Left ventricle myocardium inferior (tissue), 1 donor: Measurements from ENCODE around the gene KLRG1. TPM values are rescaled to one million over a fixed set of nuclear protein-coding genes. Genes with fewer than 3 reads are reported as not detected.

Experiments used
- DNase-seq: peaks from one replicate; pipeline ENCODE4 v3.0.0-alpha.2; 2020
- H3K27ac ChIP-seq: fragments of 200-600 bp; replicated peaks from 2 replicates; pipeline ENCODE4 v1.8.0; 2021
- H3K27me3 ChIP-seq: fragments of 200-600 bp; 2 replicates; pipeline ENCODE4 v1.8.0; 2021; ENCODE audit warnings: low read depth
- H3K36me3 ChIP-seq: fragments of 200-600 bp; 2 replicates; pipeline ENCODE4 v1.8.0; 2021
- H3K4me1 ChIP-seq: fragments of 200-600 bp; 2 replicates; pipeline ENCODE4 v1.8.0; 2021
- H3K4me3 ChIP-seq: fragments of 200-600 bp; 2 replicates; pipeline ENCODE4 v1.8.0; 2021; ENCODE audit warnings: mild to moderate bottlenecking, moderate library complexity
- H3K9me3 ChIP-seq: fragments of 200-600 bp; replicated peaks from 2 replicates; pipeline ENCODE4 v1.8.0; 2021
- intact Hi-C: fragments of 100-400 bp; cut with micrococcal nuclease; formaldehyde crosslinking; loops from one replicate; pipeline ENCODE4 v1.11.0; 2022
- total RNA-seq: library from RNA; stranded (reverse); fragmentation: NEBNext Ultra II Directional; extraction: Animal tissue kit (Norgen Biotek cat#: 25700); gene quantifications from one replicate; pipeline ENCODE4 v1.2.1, GENCODE V29; 2021
- TF ChIP-seq, protein P1 (sequence below): fragments of 200-600 bp; IDR thresholded peaks from 2 replicates; pipeline ENCODE4 v1.8.0; 2021; ENCODE audit warnings: antibody characterized with exemption, mild to moderate bottlenecking, borderline replicate concordance
- donor health status: DM: no; HTN: yes; CAD: no; lungs with severe emphysema.

Gene KLRG1
- total RNA-seq, 1 donor from 2014 or later = 6.9 TPM

DNA sequence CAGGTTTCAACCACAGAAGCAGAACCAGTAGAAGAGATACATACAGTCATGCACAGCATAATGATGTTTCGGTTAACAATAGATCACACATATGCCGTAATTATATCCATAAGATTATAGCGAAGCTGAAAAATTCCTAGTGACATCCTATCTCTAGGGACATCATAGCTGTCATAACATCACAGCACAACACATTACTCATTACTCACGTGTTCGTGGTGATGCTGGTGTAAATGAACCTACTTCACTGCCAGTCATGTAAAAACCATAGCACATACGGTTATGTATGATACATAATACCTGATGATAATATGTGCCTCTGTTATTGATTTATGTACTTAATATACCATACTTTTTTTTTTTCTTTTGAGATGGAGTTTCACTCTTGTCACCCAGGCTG, 44.7 kb downstream of the KLRG1 start:
- intact Hi-C loops = no loop called here
- DNase-seq = no peak
- TF ChIP-seq, protein P1, sequence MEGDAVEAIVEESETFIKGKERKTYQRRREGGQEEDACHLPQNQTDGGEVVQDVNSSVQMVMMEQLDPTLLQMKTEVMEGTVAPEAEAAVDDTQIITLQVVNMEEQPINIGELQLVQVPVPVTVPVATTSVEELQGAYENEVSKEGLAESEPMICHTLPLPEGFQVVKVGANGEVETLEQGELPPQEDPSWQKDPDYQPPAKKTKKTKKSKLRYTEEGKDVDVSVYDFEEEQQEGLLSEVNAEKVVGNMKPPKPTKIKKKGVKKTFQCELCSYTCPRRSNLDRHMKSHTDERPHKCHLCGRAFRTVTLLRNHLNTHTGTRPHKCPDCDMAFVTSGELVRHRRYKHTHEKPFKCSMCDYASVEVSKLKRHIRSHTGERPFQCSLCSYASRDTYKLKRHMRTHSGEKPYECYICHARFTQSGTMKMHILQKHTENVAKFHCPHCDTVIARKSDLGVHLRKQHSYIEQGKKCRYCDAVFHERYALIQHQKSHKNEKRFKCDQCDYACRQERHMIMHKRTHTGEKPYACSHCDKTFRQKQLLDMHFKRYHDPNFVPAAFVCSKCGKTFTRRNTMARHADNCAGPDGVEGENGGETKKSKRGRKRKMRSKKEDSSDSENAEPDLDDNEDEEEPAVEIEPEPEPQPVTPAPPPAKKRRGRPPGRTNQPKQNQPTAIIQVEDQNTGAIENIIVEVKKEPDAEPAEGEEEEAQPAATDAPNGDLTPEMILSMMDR = no peak
- no peaks in the 10 kb centered on the region for H3K9me3 ChIP-seq
- H3K4me3 ChIP-seq = no peak overlapping the region
- H3K36me3 ChIP-seq = no peaks in the 10 kb centered on the region
- peaks cover 3% of the 10 kb centered on the region for H3K4me1 ChIP-seq
- H3K27me3 ChIP-seq = no peaks in the 10 kb centered on the region
- H3K27ac ChIP-seq = no peak overlapping the region

DNA sequence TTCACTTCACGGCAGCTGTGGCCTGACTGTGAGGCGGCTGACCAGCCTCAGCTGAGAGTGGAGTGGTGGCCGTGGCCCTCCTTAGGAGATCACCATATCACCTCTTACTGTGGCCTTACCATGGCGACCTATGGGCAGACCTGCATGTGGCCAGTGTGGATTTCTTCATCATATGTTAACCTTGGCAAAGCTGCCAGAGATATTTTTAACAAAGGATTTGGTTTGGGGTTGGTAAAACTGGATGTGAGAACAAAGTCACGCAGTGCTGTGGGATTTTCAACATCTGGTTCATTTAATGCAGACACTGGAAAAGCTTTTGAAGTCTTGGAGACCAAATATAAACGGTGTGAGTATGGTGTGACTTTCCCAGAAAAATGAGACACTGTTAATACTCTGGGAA, 46.9 kb downstream of the KLRG1 start:
- H3K9me3 ChIP-seq = no peaks in the 10 kb centered on the region
- intact Hi-C loops = no loop called here
- H3K4me1 ChIP-seq = peaks cover 8% of the 10 kb centered on the region
- no peak overlapping the region for H3K27ac ChIP-seq
- DNase-seq = no peak
- no peaks in the 10 kb centered on the region for H3K36me3 ChIP-seq
- no peak overlapping the region for H3K4me3 ChIP-seq
- TF ChIP-seq, protein P1 = no peak
- H3K27me3 ChIP-seq = no peaks in the 10 kb centered on the region

DNA sequence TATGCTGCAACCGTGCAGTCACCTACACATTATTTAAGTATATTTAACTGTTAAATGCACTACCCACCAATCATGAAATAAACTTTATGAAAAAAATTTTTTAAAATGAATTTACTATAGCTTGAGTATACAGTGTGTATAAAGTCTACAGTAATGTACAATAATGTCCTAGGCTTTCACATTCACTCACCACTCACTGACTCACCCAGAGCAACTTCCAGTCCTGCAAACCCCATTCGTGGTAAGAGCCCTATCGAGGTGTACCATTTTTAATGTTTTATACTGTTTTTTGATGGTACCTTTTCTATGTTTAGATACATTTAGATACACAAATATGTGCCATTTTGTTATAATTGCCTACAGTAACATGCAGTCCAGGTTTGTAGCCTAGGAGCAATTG, 48.1 kb downstream of the KLRG1 start:
- Histone ChIP-seq H3K36me3 (no peaks in the 10 kb centered on the region), H3K9me3 (no peaks in the 10 kb centered on the region), H3K27me3 (no peaks in the 10 kb centered on the region), H3K4me1 (peaks cover 15% of the 10 kb centered on the region), H3K27ac (no peak overlapping the region), H3K4me3 (no peak overlapping the region)
- intact Hi-C loops = no loop called here
- TF ChIP-seq, protein P1 = no peak
- DNase-seq = no peak

DNA sequence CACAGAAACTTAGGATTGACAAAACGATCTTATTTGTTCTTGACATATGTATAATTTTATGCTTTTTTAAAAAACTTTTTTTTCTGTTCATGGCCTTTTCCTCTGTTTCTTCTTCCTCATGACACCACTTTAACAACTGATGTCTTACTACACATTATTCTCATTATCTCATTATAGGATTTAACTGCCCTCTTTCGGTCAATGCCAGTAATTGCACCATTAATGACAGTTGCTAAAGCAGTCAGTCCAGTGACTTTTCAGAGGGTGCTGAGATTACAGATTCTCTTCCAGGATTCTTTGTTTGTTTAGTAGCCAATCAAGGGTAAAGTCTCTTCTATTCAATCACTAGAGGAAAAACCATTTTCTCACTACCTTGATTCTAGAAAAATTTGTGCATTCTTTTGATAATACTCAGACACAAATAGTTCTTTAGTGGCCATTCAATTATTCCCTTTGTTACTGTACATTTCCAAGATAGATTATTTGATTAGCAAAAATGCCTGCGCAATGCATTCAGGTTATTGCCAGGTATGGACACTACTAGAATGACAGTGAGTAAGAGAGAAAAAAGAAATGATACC, 50.1 kb downstream of the KLRG1 start:
- H3K4me3 ChIP-seq = no peak overlapping the region
- H3K27me3 ChIP-seq = no peaks in the 10 kb centered on the region
- intact Hi-C loops = no loop called here
- TF ChIP-seq, protein P1 = peak; percentile 79
- DNase-seq = no peak
- H3K9me3 ChIP-seq = no peaks in the 10 kb centered on the region
- peaks cover 15% of the 10 kb centered on the region for H3K4me1 ChIP-seq
- H3K27ac ChIP-seq = no peak overlapping the region
- no peaks in the 10 kb centered on the region for H3K36me3 ChIP-seq

DNA sequence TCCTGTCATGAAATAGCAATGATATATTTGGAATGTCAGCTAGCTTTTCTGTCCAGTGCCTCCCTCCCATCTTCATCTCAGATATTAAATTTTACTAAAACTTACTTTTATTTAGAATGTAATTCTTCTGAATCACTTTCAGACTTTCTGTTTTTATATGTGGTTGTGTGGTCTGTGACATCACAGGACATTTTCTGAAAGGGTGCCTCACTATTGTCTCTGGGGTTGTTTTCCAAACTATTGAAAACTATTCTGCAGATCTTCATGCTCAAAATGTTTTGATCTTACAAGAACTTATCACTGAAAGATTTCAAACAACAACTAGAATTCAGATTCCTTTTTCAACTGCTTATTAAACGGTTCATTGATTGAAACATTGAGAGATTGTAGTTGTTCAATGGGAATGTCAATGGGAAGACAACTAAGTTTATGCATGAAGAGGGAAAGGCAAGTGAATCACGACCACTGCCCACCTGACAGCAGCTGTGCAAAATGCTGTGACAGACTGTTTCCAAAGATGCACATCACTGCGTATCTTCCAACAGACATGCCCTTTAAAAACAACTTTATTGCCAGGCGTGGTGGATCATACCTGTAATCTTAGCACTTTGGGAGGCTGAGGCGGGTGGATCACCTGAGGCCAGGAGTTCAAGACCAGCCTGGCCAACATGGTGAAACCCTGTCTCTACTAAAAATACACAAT, 51.3 kb downstream of the KLRG1 start:
- peaks cover 15% of the 10 kb centered on the region for H3K4me1 ChIP-seq
- no peaks in the 10 kb centered on the region for H3K27me3 ChIP-seq
- no peaks in the 10 kb centered on the region for H3K36me3 ChIP-seq
- no peak overlapping the region for H3K4me3 ChIP-seq
- no peak for DNase-seq
- H3K27ac ChIP-seq = peak overlapping the region; percentile 1
- intact Hi-C loops = loop anchor here (5.0 to 10.0 kb wide), 3 partner anchors 88 to 356 kb away; partner anchors contain the start of gene PHC1
- TF ChIP-seq, protein P1 = no peak
- no peaks in the 10 kb centered on the region for H3K9me3 ChIP-seq
